H1 (cell line): Measurements from ENCODE around the gene S100P. TPM values are rescaled to one million over a fixed set of nuclear protein-coding genes. Genes with fewer than 3 reads are reported as not detected.

Experiments
- CBX8 ChIP-seq: fragments of 300-800, 300-1000 bp; sonication (generic); IDR thresholded peaks from 2 replicates; pipeline ENCODE4 v1.7.1; 2016; ENCODE audit warnings: low read depth, low read length, borderline replicate concordance
- polyA plus RNA-seq, 7 experiments: library from polyadenylated mRNA; depleted of rRNA in 3 of 7; stranded (reverse) in 5 of 7; unstranded in 2 of 7; fragments of >200 nt in 5 of 7; fragments of 200-250 nt in 2 of 7; gene quantifications; 1 replicate in 5 of 7; 2 replicates in 1 of 7; 4 replicates in 1 of 7; pipeline versions ENCODE4 v1.2.1 to v1.2.3, GENCODE V29; 2011 to 2013; ENCODE audit warnings: missing spikeins in 2 of 7, mixed read lengths in 2 of 7
- total RNA-seq: library from RNA; stranded (reverse); fragmentation: NEBNext Ultra II Directional; extraction: Animal tissue kit (Norgen Biotek cat#: 25700); gene quantifications from 2 replicates; pipeline ENCODE4 v1.2.1, GENCODE V29; 2021

The S100P gene
- total and polyA plus RNA-seq, 2 of the 8 experiments (the other 6 are each of a cell fraction or from before 2014, with no cell fraction given) = not detected

DNA sequence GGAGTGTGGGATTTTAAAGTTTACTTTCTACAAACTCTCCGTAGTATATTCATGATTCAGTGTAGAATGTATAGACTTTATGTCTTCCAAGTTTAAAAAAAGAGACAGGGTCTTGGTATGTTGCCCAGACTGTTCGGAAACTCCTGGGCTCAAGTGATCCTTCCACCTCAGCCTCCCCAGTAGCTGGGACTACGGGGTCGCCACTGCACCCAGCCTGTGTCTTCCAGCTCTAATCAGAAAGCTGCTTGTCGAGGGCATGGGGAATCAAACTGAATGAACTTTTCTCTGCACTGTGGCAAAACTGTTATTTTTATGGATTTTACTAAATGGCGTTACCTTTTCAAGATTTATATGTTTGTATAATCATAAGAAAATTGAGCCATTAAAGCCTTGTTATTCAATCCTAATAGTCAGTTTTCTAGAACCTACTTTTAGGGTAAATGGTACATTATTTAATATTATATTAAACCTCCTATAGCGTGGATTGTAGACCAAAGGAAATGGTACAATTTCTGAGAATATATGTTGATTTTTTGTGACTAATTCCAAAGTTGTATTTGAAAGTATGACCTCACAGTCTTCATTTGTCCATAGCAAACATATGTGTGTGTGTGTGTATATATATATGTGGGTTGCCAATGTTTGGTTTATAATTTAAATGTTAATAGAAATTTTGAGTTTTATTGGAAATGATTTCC, 23.4 kb downstream of the S100P start (continued):
- TF ChIP-seq CBX8 = no peak
